BLaER1 treated with 17β-estradiol and CSF1 and Interleukin-3, amounts not matched to agents 10 nM and 100 nM (cell line): ENCODE measurements around the gene SMIM24.

ENCODE experiments used
- H3K27ac ChIP-seq, 11 experiments: shearing (Covaris generic); formaldehyde crosslinking; 2 replicates each; pipeline ENCODE4 v1.8.1; 2022
- H3K27me3 ChIP-seq, 11 experiments: shearing (Covaris generic); formaldehyde crosslinking; 2 replicates each; pipeline ENCODE4 v1.8.1; 2022
- H3K36me3 ChIP-seq, 11 experiments: shearing (Covaris generic); formaldehyde crosslinking; 2 replicates each; pipeline ENCODE4 v1.8.1; 2022
- H3K4me1 ChIP-seq, 10 experiments: shearing (Covaris generic); formaldehyde crosslinking; 2 replicates each; pipeline ENCODE4 v1.8.1; 2022
- H3K4me2 ChIP-seq, 11 experiments: shearing (Covaris generic); formaldehyde crosslinking; 2 replicates each; pipeline ENCODE4 v1.8.1; 2022
- H3K4me3 ChIP-seq, 10 experiments: shearing (Covaris generic); formaldehyde crosslinking; 2 replicates each; pipeline ENCODE4 v1.8.1; 2022
- H3K9ac ChIP-seq, 11 experiments: shearing (Covaris generic); formaldehyde crosslinking; 2 replicates each; pipeline ENCODE4 v1.8.1; 2022
- H3K9me3 ChIP-seq, 11 experiments: shearing (Covaris generic); formaldehyde crosslinking; replicated peaks in 1 of 11; 2 replicates each; pipeline ENCODE4 v1.8.1; 2022
- H4K20me1 ChIP-seq, 11 experiments: shearing (Covaris generic); formaldehyde crosslinking; 2 replicates each; pipeline ENCODE4 v1.8.1; 2022
- Cebpa-rat ChIP-seq, 11 experiments: shearing (Covaris generic); IDR thresholded peaks; 2 replicates each; pipeline ENCODE4 v1.8.1; 2022

The SMIM24 gene

DNA sequence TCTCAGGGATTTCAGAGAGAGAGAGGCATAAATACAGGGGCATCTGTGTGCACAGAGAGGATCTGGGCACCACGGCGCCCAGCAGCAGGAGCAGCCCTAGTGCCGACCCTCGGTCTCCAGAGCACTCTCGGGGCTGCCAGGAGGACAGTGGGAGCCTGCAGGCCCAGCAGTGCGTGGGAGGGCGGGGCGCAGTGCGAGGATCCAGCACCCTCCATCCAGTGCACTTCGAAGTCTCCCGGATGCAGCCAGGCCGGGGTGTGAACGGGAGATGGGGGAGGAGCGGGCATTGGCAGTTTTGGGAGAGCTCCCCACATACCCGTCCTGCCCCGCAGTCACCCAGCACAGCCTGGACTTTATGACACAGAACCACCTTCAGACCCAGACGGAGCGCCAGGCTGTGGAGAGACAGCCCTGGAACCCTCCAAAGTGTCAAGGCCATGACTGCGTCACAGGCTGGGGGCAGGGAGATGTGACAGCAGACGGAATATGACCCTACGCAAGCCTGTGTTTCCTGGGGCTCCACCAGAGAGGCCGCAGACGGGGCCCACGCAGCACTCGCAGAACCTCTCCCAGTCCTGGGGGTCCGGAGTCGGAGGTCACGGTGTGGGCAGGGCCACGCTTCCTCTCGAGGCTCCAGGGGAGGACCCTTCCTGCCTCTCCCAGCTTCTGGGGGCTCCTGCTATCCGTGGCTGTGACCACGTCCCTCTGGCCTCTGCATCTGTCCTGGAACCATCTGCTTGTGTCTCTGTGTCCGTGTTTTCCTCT is 43.9 kb upstream of the SMIM24 start:
- Histone ChIP-seq H3K9me3 (no peaks in the 10 kb centered on the region), H3K4me1 (peaks cover 19 to 52% (median 43%) of the 10 kb centered on the region in 10 experiments), H3K4me3 (no peak overlapping the region), H4K20me1 (peaks cover 68 to 99% (median 78%) of the 10 kb centered on the region in 11 experiments), H3K4me2 (peak overlapping the region in 2 of 11 experiments; percentile 24 to 38; a peak in 1 of 22 replicates), H3K27ac (no peak overlapping the region), H3K27me3 (no peaks in the 10 kb centered on the region), H3K36me3 (peaks cover 59 to 86% (median 65%) of the 10 kb centered on the region in 11 experiments), H3K9ac (no peak overlapping the region)
- no peak for TF ChIP-seq Cebpa-rat (IDR thresholded peaks at IDR 0.05)

DNA sequence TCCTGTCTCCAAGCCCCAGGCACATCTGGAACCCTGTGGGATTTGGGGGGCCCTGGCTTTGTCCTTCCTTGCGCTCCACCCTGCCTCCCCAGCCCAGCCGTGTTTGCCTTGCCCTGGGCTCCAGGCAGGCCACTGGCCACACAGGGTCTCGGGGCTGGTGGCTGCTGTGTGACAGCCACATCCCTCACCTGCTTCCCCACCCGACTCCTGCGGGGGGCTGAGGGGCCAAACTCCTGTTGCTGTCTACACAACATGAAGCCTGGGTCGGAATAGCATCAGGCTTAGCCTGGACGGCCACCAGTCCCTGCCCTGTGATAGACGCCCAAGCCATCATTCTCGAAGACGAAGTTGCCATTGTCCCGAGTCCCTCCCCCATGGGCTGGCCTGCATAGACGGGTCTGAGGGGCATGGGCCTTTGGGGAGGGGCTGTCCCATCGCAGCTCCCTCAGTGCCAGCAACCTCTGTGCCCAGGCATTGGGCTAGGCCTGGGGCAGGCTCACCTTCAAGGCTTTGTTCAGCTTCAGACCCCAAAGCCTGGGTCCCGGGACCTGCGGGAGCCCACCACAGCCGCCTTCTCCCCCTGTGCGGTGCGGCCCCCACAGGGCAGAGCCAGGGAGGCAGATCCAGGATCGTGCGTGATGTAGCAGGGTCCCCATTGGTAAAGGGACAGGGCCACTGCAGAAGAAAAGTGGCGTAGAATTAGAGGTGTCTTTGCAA is 43.2 kb upstream of the SMIM24 start:
- Histone ChIP-seq H3K27me3 (no peaks in the 10 kb centered on the region), H3K4me2 (no peak overlapping the region), H3K9ac (peak overlapping the region in 2 of 11 experiments; percentile 8 to 13; a peak in 1 of 22 replicates), H4K20me1 (peaks cover 76 to 99% (median 86%) of the 10 kb centered on the region in 11 experiments), H3K27ac (no peak overlapping the region), H3K9me3 (no peaks in the 10 kb centered on the region), H3K36me3 (peaks cover 59 to 89% (median 65%) of the 10 kb centered on the region in 11 experiments), H3K4me1 (peaks cover 26 to 60% (median 50%) of the 10 kb centered on the region in 10 experiments), H3K4me3 (no peak overlapping the region)
- no peak for TF ChIP-seq Cebpa-rat (IDR thresholded peaks at IDR 0.05)

DNA sequence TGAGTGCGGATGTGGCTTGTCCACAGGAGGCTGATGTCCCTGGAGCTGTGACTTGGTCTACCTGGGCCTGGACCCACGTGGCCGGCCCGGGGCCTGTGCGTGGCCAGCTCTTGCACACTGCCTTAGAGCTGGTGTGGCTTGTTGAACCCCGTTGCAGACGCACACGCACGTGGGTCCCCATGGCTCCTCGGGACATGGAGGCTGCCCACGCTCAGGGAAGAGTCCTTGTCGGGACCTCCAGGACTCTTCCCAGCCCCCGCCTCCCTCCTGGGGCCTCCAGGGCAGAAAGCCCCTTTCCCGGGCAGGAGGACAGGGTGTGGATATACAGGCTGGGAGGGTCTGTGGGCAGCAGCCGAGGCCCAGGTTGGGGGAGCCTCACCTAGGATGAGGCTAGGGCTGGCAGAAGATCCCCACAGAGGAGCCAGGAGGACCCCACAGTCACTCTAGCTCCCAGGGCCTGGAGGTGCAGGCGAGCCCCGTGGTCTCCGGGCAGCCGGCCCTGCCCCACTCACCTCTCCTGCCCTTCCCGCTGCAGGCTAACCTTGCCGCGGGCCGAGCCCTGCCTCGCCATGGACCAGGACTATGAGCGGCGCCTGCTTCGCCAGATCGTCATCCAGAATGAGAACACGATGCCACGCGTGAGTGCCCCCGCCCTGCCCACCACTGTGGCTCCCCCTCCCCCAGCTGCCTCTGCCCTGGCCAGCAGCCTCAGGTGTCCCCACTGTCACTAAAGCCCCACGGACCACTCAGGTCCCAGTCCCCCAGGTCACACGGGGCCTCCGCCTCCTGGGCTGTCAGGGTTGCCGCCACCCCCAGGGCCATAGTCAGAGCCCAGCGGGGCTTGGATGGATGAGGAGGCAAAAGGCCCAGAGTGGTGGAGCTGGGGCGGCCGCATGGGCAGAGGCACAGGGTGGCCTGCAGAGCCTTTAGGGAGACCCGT is 42.4 kb upstream of the SMIM24 start:
- Histone ChIP-seq H3K27ac (no peak overlapping the region), H3K4me2 (0 out of 22 replicates have a peak overlapping the region, but pooled peaks of 1 of the 11 experiments have one; percentile 5), H4K20me1 (peaks cover 84 to 100% (median 94%) of the 10 kb centered on the region in 11 experiments), H3K4me1 (peaks cover 34 to 68% (median 58%) of the 10 kb centered on the region in 10 experiments), H3K27me3 (no peaks in the 10 kb centered on the region), H3K36me3 (peaks cover 53 to 85% (median 59%) of the 10 kb centered on the region in 11 experiments), H3K9ac (peak overlapping the region in 3 of 11 experiments; percentile 8 to 14 (median 13); a peak in 2 of 22 replicates), H3K9me3 (no peaks in the 10 kb centered on the region), H3K4me3 (no peak overlapping the region)
- no peak for TF ChIP-seq Cebpa-rat (IDR thresholded peaks at IDR 0.05)

DNA sequence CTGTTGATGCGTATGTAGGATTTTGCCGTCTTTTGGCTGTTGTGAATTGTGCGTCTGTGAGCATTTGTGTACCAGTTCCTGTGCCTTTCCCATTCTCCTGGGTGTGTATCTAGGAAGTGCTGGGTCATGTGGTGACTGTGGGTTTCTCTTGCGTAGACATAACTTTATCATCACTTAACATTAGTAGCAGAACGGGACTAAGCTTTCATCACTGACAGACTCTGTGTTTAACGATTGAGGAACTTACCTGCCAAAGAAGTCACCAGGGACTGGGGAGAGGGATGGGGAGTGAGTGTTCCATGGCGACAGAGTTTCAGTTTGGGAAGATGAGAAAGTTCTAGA is 40.8 kb upstream of the SMIM24 start:
- H3K9me3 ChIP-seq, result no peaks in the 10 kb centered on the region
- peaks cover 97 to 100% (median 98%) of the 10 kb centered on the region in 11 experiments for H4K20me1 ChIP-seq
- no peaks in the 10 kb centered on the region for H3K27me3 ChIP-seq
- TF ChIP-seq Cebpa-rat (IDR thresholded peaks at IDR 0.05), result no peak
- peaks cover 37 to 69% (median 44%) of the 10 kb centered on the region in 11 experiments for H3K36me3 ChIP-seq
- peak overlapping the region; percentile 62 to 97 (median 84); a peak in 20 of 22 replicates for H3K4me2 ChIP-seq
- peaks cover 50 to 83% (median 74%) of the 10 kb centered on the region in 10 experiments for H3K4me1 ChIP-seq
- no peak overlapping the region for H3K27ac ChIP-seq
- H3K4me3 ChIP-seq, result no peak overlapping the region
- no peak overlapping the region for H3K9ac ChIP-seq

DNA sequence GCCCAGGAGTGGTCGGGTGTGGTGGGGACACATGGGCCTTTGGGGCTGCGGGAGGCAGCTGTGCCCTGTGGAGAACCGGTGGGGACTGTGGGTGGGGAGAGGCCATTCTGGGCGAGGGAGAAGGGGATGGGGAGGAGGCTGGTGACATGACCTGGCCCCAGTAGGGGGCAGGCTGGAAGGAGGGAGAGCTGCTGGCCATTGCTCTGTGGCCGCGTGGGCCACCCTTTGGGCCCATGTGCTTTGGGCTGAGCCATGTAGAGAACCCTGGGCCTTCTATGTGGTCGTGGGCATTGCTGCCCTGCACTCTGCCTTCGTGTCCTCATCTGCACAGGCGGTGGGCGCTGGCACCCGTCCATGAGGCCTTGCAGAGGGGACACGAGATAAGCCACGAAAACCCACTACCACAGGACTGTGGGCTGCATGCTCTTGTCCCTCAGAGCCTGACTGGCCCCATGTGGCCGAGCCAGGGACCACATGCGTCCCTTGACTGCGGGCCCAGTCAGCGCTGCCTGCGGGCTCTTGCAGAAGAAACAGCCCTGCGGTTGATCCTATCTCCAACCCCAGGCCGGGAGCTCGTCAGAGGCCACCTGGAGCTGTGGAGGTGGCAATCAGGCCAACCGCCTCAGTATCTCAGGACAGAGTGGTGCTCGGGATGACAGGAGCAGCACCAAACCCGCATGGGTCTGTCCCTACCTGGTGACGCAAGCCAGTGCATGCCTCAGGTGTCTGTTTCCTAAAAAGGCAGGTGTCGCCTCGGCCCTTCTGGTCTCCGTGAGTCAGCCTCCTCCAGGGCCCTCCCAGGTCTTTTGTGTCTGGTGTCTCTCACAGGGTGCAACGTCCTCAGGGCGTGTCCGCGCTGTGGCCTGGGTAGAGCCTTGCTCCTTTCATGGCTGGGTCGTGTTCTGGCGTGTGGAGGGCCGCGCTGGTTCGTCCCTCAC is 40.1 kb upstream of the SMIM24 start:
- H3K36me3 ChIP-seq, result peaks cover 31 to 63% (median 38%) of the 10 kb centered on the region in 11 experiments
- H3K4me3 ChIP-seq, result peak overlapping the region in 1 of 10 experiments; percentile 14; a peak in 1 of 20 replicates
- H3K9me3 ChIP-seq, result no peaks in the 10 kb centered on the region
- TF ChIP-seq Cebpa-rat (IDR thresholded peaks at IDR 0.05), result no peak
- peaks cover 57 to 83% (median 77%) of the 10 kb centered on the region in 10 experiments for H3K4me1 ChIP-seq
- peak overlapping the region in 9 of 11 experiments; percentile 7 to 60 (median 40); a peak in 12 of 22 replicates for H3K9ac ChIP-seq
- peak overlapping the region in 2 of 11 experiments; percentile 38 to 40; a peak in 2 of 22 replicates for H3K27ac ChIP-seq
- no peaks in the 10 kb centered on the region for H3K27me3 ChIP-seq
- H4K20me1 ChIP-seq, result peaks cover 98 to 100% (median 98%) of the 10 kb centered on the region in 11 experiments
- H3K4me2 ChIP-seq, result peak overlapping the region; percentile 62 to 97 (median 84)

DNA sequence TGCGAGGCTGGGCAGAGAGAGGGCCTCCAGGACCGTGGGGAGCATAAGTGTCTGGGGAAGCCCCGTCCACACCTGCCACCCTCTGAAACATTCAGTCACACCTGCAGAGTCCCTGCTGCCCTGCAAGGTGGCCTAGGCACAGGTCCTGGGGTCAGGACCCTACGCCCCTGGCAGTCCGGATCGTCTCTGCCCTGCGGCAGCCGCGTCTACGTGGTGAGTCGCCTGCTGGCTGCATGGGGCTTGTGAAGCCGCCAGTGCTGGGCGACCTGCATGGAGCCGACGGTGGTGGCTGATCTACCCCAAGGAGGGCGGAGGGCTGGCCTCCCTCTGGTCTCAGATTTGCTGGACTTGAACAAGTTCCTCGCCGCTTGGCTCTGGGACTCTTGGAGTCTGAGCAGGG is 38.8 kb upstream of the SMIM24 start:
- Histone ChIP-seq H3K4me1 (peaks cover 70 to 86% (median 81%) of the 10 kb centered on the region in 10 experiments), H3K36me3 (peaks cover 20 to 60% (median 27%) of the 10 kb centered on the region in 11 experiments), H3K27ac (peak overlapping the region in 2 of 11 experiments; percentile 6 to 19; a peak in 1 of 22 replicates), H4K20me1 (peaks cover 100% of the 10 kb centered on the region in 11 experiments), H3K4me3 (peak overlapping the region in 3 of 10 experiments; percentile 14 to 32 (median 26); a peak in 3 of 20 replicates), H3K4me2 (peak overlapping the region; percentile 62 to 97 (median 84)), H3K9me3 (no peaks in the 10 kb centered on the region), H3K9ac (peak overlapping the region in 10 of 11 experiments; percentile 7 to 60 (median 43); a peak in 16 of 22 replicates), H3K27me3 (no peaks in the 10 kb centered on the region)
- TF ChIP-seq Cebpa-rat (IDR thresholded peaks at IDR 0.05), result no peak

DNA sequence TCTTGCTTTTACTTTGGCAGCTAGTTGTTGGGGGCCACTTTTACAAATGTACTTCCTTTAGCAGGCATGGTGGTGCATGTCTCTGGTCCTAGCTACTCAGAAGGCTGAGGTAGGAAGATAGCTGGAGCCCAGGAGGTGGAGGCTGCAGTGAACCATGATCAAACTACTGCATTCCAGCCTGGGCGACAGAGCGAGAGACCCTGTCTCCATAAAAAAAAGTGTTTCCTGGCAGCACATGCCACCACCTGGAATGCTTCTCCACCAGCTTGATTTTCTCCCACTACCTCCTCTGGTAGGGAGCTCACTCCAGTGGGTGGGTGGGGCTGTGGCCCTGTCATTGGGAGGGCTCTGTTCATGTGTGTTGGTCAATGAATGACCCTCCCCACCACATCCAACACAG is 38.3 kb upstream of the SMIM24 start:
- H3K27ac ChIP-seq, result no peak overlapping the region
- H3K4me3 ChIP-seq, result peak overlapping the region in 2 of 10 experiments; percentile 14 to 32; a peak in 1 of 20 replicates
- H3K4me2 ChIP-seq, result peak overlapping the region; percentile 62 to 97 (median 84)
- H3K9ac ChIP-seq, result peak overlapping the region in 8 of 11 experiments; percentile 7 to 60 (median 47); a peak in 12 of 22 replicates
- TF ChIP-seq Cebpa-rat (IDR thresholded peaks at IDR 0.05), result no peak
- peaks cover 74 to 91% (median 84%) of the 10 kb centered on the region in 10 experiments for H3K4me1 ChIP-seq
- no peaks in the 10 kb centered on the region for H3K9me3 ChIP-seq
- peaks cover 100% of the 10 kb centered on the region in 11 experiments for H4K20me1 ChIP-seq
- no peaks in the 10 kb centered on the region for H3K27me3 ChIP-seq
- H3K36me3 ChIP-seq, result peaks cover 16 to 59% (median 25%) of the 10 kb centered on the region in 11 experiments; a peak in 21 of 22 replicates
